ENCODE results near the gene SPATS2.
"Not testable (repeated sequence)": the region's sequence is repeated elsewhere in the genome, so short reads cannot be mapped to it uniquely, and the experiment has no call there.

Gene SPATS2

DNA sequence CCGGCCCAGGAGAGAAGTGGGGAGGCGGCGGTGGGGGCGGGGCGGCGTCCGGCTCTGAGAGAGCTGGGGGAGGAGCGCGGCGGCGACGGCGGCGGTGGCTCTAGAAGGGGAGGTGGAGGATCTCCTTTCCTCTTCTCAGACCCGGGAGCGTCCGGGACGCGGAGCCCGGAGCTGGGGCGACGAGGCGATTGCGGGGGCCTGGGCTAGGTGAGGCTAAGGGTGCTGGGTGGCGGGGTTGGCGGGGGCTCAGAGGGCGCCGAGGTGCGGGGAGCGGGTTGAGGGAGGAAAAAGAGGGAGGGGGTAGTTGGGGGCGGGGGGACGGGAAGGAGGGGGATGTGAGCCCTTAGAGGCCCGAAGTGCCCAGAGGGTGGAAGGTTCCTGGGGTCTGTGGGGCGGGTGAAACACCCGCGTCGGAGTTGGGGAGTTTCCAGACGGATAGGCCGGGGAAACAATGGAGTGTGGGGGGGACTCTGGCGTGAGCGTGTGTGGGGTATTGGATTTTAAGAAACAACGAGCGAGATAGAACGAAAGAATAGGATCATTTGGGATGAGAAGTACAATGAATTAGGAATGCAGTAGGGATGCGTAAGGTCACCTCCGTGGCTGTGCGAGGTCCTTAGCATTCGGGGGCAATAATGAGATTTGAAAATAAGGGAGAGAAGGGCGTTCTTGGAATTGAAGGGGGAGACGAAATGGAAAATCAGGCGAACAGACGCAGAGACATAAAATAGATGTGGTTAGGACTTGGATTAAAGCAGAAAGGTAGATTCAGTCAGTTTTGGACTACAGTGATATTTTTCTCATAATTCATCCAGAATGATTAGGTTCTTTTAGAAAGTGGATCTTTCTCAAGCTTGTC, at the start of gene SPATS2:
Gene SPATS2 (plus strand): TSS at position 82 of the 859 bp plus-strand sequence. CDS start 93,551 bp downstream, outside the sequence.
- in situ Hi-C loops (cut with MboI; ENCODE audit: low sequenced_read_pairs) = no loop called here

DNA sequence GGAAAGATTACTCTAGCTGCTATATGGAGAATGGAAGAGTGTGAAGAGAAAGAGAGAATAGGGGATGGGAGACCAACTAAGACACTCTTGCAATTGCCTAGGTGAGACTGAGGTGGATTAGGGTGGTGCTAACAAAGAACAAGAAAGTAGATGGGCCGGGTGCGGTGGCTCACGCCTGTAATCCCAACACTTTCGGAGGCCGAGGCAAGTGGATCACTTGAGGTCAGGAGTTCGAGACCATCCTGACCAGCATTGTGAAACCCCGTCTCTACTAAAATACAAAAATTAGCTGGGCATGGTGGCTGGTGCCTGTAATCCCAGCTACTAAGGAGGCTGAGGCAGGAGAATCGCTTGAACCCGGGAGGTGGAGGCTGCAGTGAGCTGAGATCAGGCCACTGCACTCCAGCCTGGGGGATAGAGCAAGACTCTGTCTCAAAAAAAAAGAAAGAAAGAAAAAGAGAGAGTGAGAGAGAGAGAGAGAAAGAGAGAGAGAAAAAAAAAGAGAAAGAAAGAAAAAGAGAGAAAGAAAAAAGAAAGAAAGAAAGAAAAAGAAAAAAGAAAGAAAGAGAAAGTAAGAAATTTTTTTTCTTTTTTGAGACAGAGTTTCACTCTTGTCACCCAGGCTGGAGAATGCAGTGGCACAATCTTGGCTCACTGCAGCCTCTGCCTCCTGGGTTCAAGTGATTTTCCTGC, 46.7 kb upstream of the SPATS2 start:
- in situ Hi-C loops (cut with MboI; ENCODE audit: low sequenced_read_pairs) = not testable (repeated sequence)

DNA sequence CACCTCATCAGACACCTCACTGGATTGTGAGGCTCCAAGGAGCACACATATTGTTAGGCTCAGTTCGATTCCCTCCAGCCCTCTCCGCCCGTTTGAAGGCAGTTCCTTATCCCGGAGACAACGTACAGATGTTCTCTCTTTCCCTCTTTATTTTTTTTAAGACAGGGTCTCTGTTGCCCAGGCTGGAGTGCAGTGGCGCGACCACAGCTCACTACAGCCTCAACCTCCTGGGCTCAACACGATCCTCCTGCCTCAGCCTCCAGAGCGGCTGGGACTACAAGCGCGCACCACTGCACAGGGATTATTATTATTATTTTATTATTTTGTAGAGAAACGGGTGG, 44.9 kb upstream of the SPATS2 start:
- in situ Hi-C loops (cut with MboI; ENCODE audit: low sequenced_read_pairs) = no loop called here

DNA sequence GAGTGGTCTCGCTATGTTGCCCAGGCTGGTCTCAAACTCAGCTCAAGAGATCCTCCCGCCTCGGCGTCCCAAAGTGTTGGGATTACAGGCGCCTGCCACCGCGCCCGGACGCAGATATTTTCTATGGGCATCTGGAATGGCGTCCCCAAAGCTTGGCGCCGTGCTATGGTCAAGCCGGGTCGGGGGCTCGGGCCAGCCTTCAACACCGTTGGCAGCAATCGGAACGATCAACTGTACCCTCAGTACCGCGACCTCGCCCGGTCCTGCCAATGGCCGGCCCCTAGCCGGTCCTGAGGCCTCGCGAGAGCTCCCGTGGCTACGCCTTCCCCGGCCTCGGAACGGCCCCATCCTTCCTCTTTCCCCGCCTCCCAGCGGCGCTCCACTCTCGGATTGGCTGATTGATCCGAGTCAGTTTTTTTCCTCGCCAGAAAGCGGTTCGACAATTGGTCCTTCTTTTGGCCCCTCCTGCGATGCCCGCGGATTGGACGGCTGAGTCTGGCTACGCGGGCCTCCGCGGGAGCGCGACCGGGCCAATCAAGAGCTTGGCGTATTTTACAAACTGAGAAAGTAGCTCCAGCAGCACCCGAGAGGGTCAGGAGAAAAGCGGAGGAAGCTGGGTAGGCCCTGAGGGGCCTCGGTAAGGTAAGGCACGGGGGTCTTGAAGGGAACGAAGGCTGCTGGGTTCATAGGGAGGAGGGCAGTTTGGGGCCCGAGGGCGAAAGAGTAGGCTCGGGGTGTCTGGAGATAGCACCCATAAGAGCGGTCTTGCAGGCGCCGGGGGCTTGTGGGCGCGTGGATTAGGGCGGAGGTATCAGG, 44.3 kb upstream of the SPATS2 start, which contains the start of gene TROAP:
Gene TROAP (plus strand): TSS at position 548 of the 816 bp plus-strand sequence. CDS start 354 bp downstream, outside the sequence.
- in situ Hi-C loops (cut with MboI; ENCODE audit: low sequenced_read_pairs) = no loop called here

DNA sequence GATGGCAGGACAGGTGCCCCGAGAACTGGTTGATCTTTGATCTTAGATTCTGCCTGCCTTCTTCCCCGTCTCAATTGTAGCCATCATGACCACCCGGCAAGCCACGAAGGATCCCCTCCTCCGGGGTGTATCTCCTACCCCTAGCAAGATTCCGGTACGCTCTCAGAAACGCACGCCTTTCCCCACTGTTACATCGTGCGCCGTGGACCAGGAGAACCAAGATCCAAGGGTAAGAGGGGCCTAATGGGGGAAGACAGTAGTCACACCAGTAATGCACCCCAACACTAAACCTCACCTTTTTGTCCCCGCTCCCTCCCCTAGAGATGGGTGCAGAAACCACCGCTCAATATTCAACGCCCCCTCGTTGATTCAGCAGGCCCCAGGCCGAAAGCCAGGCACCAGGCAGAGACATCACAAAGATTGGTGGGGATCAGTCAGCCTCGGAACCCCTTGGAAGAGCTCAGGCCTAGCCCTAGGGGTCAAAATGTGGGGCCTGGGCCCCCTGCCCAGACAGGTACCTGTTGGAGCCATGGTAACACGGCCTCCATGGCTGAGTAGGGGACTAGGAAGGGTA, 43.7 kb upstream of the SPATS2 start:
- in situ Hi-C loops (cut with MboI; ENCODE audit: low sequenced_read_pairs) = no loop called here

DNA sequence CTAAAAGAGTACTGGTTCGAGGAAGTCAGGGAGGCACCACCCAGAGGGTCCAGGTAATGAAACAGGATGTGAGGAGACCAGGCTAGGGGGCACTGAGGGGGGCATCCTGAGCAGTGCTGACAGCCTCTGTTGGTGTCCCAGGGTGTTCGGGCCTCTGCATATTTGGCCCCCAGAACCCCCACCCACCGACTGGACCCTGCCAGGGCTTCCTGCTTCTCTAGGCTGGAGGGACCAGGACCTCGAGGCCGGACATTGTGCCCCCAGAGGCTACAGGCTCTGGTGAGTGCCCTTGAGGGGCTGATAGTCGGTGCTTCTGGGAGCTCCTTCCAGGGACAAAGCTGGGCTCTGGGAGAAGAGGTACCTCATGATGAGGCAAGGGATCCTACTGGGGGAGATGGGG, 41.7 kb upstream of the SPATS2 start:
- in situ Hi-C loops (cut with MboI; ENCODE audit: low sequenced_read_pairs) = no loop called here

DNA sequence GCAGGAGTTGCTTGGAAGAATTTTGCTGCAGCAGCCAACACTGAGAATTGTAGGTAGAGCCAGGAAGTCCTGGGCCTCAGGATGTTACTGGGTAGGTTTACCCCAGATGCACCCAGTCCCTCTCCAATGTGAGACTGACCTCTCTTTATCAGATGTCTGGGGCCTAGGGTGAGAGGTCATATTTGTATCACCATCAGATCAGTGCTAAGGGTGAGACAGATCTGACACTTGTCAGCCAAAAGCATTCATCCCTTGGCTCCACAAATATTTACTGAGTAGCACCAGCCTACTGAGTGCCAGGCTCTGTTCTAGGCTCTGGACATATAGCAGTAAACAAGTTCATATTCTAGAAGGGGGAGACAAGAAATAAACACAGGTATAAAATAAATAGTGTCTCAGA, 39.9 kb upstream of the SPATS2 start:
- in situ Hi-C loops (cut with MboI; ENCODE audit: low sequenced_read_pairs) = no loop called here

DNA sequence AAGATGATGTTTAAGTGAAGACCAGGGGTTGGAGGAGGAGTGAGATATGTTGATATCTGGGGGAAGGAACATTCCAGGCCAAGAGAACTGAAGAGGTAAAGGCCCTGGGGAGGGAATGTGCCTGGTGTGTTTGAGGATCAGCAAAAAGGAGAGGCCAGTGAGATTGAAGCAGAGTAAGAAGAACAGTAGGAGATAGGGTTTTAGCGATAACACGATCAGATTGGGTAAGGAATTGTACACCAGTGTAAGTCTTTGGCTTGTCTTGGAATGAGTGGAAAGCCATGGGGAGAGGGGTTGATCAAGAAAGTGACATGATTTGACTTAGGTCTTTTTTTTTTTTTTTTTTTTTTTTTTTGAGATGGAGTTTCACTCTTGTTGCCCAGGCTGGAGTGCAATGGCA, 39.4 kb upstream of the SPATS2 start:
- in situ Hi-C loops (cut with MboI; ENCODE audit: low sequenced_read_pairs) = no loop called here

DNA sequence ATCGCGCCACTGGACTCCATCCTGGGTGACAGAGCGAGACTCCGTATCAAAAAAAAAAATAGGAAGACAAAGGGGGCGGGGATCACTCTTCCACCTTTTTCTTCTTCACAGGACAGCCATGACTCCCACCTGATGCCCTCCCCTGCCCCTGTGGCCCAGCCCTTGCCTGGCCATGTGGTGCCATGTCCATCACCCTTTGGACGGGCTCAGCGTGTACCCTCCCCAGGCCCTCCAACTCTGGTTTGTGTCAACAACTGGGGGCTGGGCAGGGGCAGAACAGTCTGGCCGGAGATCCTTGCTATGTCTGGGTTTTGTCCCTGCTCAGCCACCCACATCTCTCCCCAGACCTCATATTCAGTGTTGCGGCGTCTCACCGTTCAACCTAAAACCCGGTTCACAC, 38.4 kb upstream of the SPATS2 start:
- in situ Hi-C loops (cut with MboI; ENCODE audit: low sequenced_read_pairs) = no loop called here

DNA sequence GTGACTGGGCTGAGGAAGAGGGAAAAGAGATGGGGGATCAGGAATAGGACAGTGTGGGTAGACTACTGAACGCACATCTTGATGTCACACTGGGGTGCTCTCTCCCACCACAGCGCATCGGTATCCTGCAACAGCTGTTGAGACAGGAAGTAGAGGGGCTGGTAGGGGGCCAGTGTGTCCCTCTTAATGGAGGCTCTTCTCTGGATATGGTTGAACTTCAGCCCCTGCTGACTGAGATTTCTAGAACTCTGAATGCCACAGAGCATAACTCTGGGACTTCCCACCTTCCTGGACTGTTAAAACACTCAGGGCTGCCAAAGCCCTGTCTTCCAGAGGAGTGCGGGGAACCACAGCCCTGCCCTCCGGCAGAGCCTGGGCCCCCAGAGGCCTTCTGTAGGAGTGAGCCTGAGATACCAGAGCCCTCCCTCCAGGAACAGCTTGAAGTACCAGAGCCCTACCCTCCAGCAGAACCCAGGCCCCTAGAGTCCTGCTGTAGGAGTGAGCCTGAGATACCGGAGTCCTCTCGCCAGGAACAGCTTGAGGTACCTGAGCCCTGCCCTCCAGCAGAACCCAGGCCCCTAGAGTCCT, 37.1 kb upstream of the SPATS2 start:
- in situ Hi-C loops (cut with MboI; ENCODE audit: low sequenced_read_pairs) = loop anchor here (10.0 kb wide), 1 partner anchor 45 kb away; no protein-coding TSS in a partner anchor

DNA sequence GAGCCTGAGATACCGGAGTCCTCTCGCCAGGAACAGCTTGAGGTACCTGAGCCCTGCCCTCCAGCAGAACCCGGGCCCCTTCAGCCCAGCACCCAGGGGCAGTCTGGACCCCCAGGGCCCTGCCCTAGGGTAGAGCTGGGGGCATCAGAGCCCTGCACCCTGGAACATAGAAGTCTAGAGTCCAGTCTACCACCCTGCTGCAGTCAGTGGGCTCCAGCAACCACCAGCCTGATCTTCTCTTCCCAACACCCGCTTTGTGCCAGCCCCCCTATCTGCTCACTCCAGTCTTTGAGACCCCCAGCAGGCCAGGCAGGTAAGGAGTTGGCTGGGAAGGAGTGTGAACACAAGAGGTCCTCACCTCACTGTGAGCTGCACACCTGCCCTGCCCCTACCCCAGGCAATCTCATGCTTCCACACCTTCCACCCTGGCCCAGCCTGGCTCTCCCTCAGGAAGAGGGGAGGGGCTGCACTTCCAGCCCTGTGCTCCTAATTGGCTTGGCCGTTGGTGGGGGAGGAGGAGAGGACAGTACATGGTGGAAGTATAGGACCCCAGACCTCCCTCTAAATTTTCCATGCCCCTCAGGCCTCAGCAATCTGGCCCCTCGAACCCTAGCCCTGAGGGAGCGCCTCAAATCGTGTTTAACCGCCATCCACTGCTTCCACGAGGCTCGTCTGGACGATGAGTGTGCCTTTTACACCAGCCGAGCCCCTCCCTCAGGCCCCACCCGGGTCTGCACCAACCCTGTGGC, 36.5 kb upstream of the SPATS2 start:
- in situ Hi-C loops (cut with MboI; ENCODE audit: low sequenced_read_pairs) = loop anchor here (10.0 kb wide), 1 partner anchor 46 kb away; no protein-coding TSS in a partner anchor

DNA sequence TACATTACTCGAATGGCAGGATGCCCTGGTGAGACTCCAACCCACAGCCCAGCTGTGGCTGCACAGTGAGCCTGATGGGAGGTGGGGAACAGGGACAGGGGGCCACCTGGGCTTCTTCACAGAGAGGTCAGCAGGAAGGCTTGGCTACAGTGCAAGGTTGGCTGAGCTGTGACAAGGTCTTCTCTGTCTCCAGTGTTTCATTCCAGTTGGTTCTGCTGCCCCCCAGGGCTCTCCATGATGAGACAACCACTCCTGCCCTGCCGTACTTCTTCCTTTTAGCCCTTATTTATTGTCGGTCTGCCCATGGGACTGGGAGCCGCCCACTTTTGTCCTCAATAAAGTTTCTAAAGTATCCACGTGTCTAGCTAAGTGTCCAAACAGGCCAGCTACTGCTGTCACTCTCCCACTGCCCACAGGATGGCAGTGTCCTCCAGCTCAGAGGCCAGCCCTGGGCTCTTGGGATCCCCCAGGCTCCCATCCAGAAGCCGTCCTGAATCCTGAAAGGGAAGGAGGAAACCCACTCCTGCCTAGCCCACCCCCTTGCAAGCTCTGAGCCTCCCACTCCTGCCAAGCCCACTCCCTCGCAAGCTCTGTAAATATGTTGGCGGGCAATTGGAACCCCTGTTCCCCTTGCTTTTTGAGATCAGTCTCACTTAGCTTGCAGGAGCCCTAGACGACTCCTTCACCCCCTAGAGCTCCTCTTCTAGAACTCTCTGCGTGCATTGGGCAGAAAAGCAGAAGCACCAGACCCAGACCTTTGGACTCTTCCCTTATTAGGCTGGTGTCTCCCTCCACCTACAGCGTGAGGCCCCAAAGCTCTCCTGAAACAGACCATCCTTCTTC, 35.7 kb upstream of the SPATS2 start:
- in situ Hi-C loops (cut with MboI; ENCODE audit: low sequenced_read_pairs) = loop anchor here (10.0 kb wide), 1 partner anchor 47 kb away; no protein-coding TSS in a partner anchor

DNA sequence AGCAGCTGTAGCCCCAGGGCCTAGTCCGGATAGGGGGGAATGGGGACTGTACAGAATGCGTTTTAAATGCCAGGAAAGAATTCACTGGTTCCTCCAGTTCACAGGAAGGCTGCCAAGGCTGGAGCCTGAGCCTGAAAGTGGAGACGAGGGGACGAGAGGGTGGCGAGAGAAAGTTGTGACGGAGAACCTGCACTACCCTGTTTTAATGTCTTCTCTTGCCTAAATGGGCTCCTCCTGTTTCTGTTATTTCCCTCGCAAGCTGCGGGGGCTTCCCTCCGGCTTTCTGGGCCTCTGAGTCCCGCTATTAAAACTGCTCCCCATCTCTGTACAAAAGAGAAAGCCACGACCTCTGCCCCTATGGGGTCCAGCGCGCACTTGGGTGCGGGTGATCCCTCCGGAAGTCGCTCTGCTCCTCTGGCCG, 34.8 kb upstream of the SPATS2 start:
- in situ Hi-C loops (cut with MboI; ENCODE audit: low sequenced_read_pairs) = loop anchor here (10.0 kb wide), 1 partner anchor 48 kb away; no protein-coding TSS in a partner anchor

DNA sequence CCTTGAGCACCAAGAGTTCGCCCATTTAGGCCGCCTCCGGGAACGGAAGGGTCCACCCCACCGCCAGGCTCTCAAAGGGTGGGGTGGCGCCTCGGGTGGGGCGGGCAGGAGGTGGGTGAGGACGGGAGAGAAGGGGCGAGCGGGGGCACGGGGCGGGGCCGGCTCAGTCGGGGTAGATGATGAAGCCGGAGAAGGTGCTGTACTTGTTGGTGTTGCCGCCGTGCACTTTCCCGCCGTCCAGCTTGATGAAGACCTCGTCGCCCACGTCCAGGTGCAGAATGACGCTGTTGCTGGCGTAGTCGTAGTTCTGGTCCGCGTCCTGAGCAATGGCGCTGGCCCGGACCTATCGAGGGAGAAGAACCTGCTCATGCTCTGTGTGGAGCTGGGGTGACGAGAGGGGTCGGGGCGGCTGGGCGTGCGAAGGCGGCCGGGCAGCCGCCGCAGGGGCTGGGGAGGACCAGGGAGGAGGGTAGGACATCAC, 34.3 kb upstream of the SPATS2 start:
- in situ Hi-C loops (cut with MboI; ENCODE audit: low sequenced_read_pairs) = loop anchor here (10.0 kb wide), 1 partner anchor 48 kb away; no protein-coding TSS in a partner anchor

DNA sequence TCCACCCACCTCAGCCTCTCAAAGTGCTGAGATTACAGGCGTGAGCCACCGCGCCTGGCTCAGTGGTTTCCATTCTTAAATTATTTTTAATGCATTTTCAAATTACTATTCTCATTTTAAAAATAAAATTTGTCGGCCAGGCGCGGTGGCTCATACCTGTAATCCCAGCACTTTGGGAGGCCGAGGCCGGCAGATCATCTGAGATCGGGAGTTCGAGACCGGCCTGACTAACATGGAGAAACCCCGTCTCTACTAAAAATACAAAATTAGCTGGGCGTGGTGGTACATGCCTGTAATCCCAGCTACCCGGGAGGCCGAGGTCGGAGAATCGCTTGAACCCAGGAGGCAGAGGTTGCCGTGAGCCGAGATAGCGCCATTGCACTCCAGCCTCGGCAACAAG, 33.5 kb upstream of the SPATS2 start:
- in situ Hi-C loops (cut with MboI; ENCODE audit: low sequenced_read_pairs) = loop anchor here (10.0 kb wide), 1 partner anchor 49 kb away; no protein-coding TSS in a partner anchor

DNA sequence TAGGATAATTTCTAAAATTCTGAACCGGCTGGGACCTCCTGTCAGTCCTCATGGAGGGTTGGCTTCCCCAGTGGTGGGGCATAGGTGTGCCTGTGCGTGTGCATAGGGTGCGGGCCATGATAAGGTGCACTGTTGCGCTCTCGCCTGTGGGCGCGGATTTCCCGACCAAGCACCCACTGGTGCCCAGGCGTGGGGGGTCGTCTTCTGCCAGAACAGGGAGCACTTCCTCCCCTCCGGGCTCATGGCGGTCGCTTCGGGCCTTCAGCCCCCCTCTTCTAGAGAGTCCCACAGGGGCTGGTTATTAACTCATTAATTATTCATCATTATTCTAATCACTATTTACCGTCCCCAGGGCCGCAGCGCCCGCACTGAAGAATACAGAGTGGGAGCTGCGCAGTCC, 33.0 kb upstream of the SPATS2 start:
- in situ Hi-C loops (cut with MboI; ENCODE audit: low sequenced_read_pairs) = loop anchor here (10.0 kb wide), 1 partner anchor 49 kb away; no protein-coding TSS in a partner anchor

DNA sequence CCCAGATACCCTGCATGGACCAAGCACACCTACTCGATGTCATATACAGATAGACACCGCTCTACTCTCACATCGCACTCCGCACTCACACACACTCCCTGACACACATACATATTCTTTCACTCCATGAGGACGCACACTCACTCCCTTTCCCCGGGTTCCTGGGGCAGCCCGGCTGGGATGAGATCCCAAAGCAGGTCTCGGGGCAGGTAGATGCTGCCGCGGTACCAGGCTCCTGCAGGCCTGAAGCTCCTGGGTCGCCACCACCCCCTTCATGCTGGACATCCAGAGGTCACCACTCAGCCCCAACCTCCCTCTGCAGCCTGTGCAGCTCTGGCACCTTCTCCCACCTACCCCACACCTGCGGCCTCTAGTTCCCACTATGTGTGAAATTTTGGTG, 32.6 kb upstream of the SPATS2 start:
- in situ Hi-C loops (cut with MboI; ENCODE audit: low sequenced_read_pairs) = loop anchor here (10.0 kb wide), 1 partner anchor 50 kb away; no protein-coding TSS in a partner anchor
